ENCODE results near the gene CNTNAP2. TPM values are rescaled to one million over a fixed set of nuclear protein-coding genes. Genes with fewer than 3 reads are reported as not detected.

The CNTNAP2 gene
- total and polyA plus RNA-seq, 2 donors from 2014 or later: 0.06 to 0.13 TPM

DNA sequence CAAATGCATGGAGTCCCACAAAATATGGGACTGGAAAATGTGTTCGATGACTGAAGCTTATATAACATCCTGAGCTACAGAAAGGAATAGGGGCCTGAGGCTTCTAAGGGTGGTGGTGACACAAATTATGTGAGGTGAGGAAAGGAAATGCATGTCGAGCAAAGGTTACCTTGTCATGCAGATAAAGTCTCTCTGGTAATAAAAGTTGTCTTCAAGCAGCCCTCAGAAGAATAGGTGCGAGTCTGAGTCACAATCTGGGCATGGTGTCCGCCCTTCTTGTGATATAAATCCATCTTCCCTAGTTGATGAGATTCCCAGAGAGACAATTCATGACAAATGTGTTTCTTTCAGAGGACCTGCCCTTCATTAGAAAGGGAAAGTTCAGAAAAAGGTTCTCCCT is 1488.7 kb downstream of the CNTNAP2 start:
- DNase-seq (no peak), FAIRE-seq (no peak)
- no peaks in the 10 kb centered on the region for H3K36me3 ChIP-seq (ENCODE audit: control insufficient read depth in 2 of 3, insufficient read depth in 3 of 3, low read length in 3 of 3)
- H3K27ac ChIP-seq (ENCODE audit: low read depth in 2 of 2, low read length in 2 of 2): no peak overlapping the region
- H3K9me3 ChIP-seq (ENCODE audit: control insufficient read depth in 2 of 3, insufficient read depth in 1 of 3, low read length in 3 of 3): no peaks in the 10 kb centered on the region
- no peak overlapping the region for H3K4me3 ChIP-seq (ENCODE audit: low read length in 3 of 3)
- H3K4me1 ChIP-seq (ENCODE audit: control insufficient read depth in 2 of 3, insufficient read depth in 2 of 3, low read depth in 1 of 3, low read length in 3 of 3): no peaks in the 10 kb centered on the region
- H3K27me3 ChIP-seq (ENCODE audit: control insufficient read depth, insufficient read depth, low read length): no peaks in the 10 kb centered on the region
- intact Hi-C loops (cut with DNase I): no loop called here
- H3K9ac ChIP-seq (ENCODE audit: low read length in 3 of 3): no peak overlapping the region
- no peak for TF ChIP-seq CTCF (IDR thresholded peaks at IDR 0.05; ENCODE audit: borderline replicate concordance, extremely low read depth, insufficient read depth)

- H3K27ac ChIP-seq (ENCODE audit: low read depth in 2 of 2, low read length in 2 of 2): no peak overlapping the region
- no peak for FAIRE-seq
- TF ChIP-seq CTCF (IDR thresholded peaks at IDR 0.05; ENCODE audit: borderline replicate concordance, extremely low read depth, insufficient read depth): no peak
- no peaks in the 10 kb centered on the region for H3K9me3 ChIP-seq (ENCODE audit: control insufficient read depth in 2 of 3, insufficient read depth in 1 of 3, low read length in 3 of 3)
- no peak overlapping the region for H3K4me3 ChIP-seq (ENCODE audit: low read length in 3 of 3)
- no peaks in the 10 kb centered on the region for H3K4me1 ChIP-seq (ENCODE audit: control insufficient read depth in 2 of 3, insufficient read depth in 2 of 3, low read depth in 1 of 3, low read length in 3 of 3)
- H3K36me3 ChIP-seq (ENCODE audit: control insufficient read depth in 2 of 3, insufficient read depth in 3 of 3, low read length in 3 of 3): no peaks in the 10 kb centered on the region
- intact Hi-C loops (cut with DNase I): no loop called here
- peak in 1 of 5 donors; percentile 6 for DNase-seq
- no peak overlapping the region for H3K9ac ChIP-seq (ENCODE audit: low read length in 3 of 3)
- no peaks in the 10 kb centered on the region for H3K27me3 ChIP-seq (ENCODE audit: control insufficient read depth, insufficient read depth, low read length)
Observed at GRCh38 chr7:147607157-147607800, 1490.7 kb downstream of the CNTNAP2 start.

GRCh38 chr7:147611431-147611830 is 1494.8 kb downstream of the CNTNAP2 start:
- H3K4me1 ChIP-seq (ENCODE audit: control insufficient read depth in 2 of 3, insufficient read depth in 2 of 3, low read depth in 1 of 3, low read length in 3 of 3): no peaks in the 10 kb centered on the region
- intact Hi-C loops (cut with DNase I): no loop called here
- no peaks in the 10 kb centered on the region for H3K27me3 ChIP-seq (ENCODE audit: control insufficient read depth, insufficient read depth, low read length)
- no peak overlapping the region for H3K9ac ChIP-seq (ENCODE audit: low read length in 3 of 3)
- DNase-seq (no peak), FAIRE-seq (no peak)
- H3K4me3 ChIP-seq (ENCODE audit: low read length in 3 of 3): no peak overlapping the region
- no peaks in the 10 kb centered on the region for H3K9me3 ChIP-seq (ENCODE audit: control insufficient read depth in 2 of 3, insufficient read depth in 1 of 3, low read length in 3 of 3)
- no peak for TF ChIP-seq CTCF (IDR thresholded peaks at IDR 0.05; ENCODE audit: borderline replicate concordance, extremely low read depth, insufficient read depth)
- no peaks in the 10 kb centered on the region for H3K36me3 ChIP-seq (ENCODE audit: control insufficient read depth in 2 of 3, insufficient read depth in 3 of 3, low read length in 3 of 3)
- H3K27ac ChIP-seq (ENCODE audit: low read depth in 2 of 2, low read length in 2 of 2): no peak overlapping the region

DNA sequence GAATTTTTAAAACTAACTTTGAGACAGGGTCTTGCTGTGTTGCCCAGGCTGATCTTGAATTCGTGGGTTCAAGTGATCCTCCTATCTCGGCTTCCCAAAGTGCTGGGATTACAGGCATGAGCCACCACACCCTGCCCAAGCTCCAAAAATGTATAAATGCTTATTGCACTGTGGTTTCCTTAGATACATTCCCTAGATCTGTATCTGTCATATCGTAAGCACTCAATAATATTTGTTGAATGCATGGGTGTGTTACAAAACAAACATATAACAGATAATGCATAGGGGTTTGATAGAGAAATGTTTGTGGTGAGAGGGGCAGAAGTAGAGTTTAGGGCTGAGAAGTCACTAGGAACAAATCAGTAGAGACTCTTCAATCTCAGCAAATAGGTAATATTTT is 1518.7 kb downstream of the CNTNAP2 start:
- no peak for FAIRE-seq
- no peaks in the 10 kb centered on the region for H3K9me3 ChIP-seq (ENCODE audit: control insufficient read depth in 2 of 3, insufficient read depth in 1 of 3, low read length in 3 of 3)
- intact Hi-C loops (cut with DNase I): no loop called here

More for the DNA sequence above, 1518.7 kb downstream of the CNTNAP2 start:
- Histone ChIP-seq H3K36me3 (ENCODE audit: control insufficient read depth in 2 of 3, insufficient read depth in 3 of 3, low read length in 3 of 3) (no peaks in the 10 kb centered on the region), H3K27ac (ENCODE audit: low read depth in 2 of 2, low read length in 2 of 2) (no peak overlapping the region), H3K4me1 (ENCODE audit: control insufficient read depth in 2 of 3, insufficient read depth in 2 of 3, low read depth in 1 of 3, low read length in 3 of 3) (no peaks in the 10 kb centered on the region), H3K4me3 (ENCODE audit: low read length in 3 of 3) (no peak overlapping the region), H3K9ac (ENCODE audit: low read length in 3 of 3) (no peak overlapping the region), H3K27me3 (ENCODE audit: control insufficient read depth, insufficient read depth, low read length) (no peaks in the 10 kb centered on the region)
- no peak for DNase-seq
- no peak for TF ChIP-seq CTCF (IDR thresholded peaks at IDR 0.05; ENCODE audit: borderline replicate concordance, extremely low read depth, insufficient read depth)
